BJ (cell line): ENCODE data around the gene RAB17. TPM values are rescaled to one million over a fixed set of nuclear protein-coding genes. Genes with fewer than 3 reads are reported as not detected.

Experiments
- CTCF ChIA-PET: fragments of 350-600 bp; formaldehyde crosslinking; extraction: SDS; loops from one replicate; lab custom pipeline; 2021; ENCODE audit warnings: antibody characterized with exemption, inconsistent platforms; lab: Yijun Ruan, JAX
- POLR2A ChIA-PET: fragments of 300-600 bp; sonication (Branson Sonifier 250); formaldehyde crosslinking; extraction: SDS; loops from one replicate; lab custom pipeline; 2021; ENCODE audit warnings: antibody characterized with exemption; lab: Charles Lee
- DNase-seq: peaks from one replicate; pipeline ENCODE4 v3.0.0-alpha.2; 2011; ENCODE audit warnings: low read depth
- H3K27me3 ChIP-seq: 2 replicates; pipeline ENCODE4 v1.6.0; 2011; ENCODE audit warnings: low read length; ENCODE audit not compliant: control insufficient read depth, insufficient read depth
- H3K36me3 ChIP-seq: 2 replicates; pipeline ENCODE4 v1.5.1; 2011; ENCODE audit warnings: low read length; ENCODE audit not compliant: control insufficient read depth, insufficient read depth
- H3K4me3 ChIP-seq: 2 replicates; pipeline ENCODE4 v1.5.1; 2011; ENCODE audit warnings: low read depth, mild to moderate bottlenecking, control low read depth, low read length
- polyA plus RNA-seq: library from polyadenylated mRNA; depleted of rRNA; stranded (reverse); fragments of >200 nt; gene quantifications from 2 replicates; pipeline ENCODE4 v1.2.3, GENCODE V29; 2011
- TF ChIP-seq, protein P1 (sequence below): IDR thresholded peaks from 2 replicates; pipeline ENCODE4 v1.5.1; 2011; ENCODE audit warnings: low read depth, mild to moderate bottlenecking, control low read depth, inconsistent platforms, low read length, moderate library complexity; ENCODE audit not compliant: insufficient read depth

Gene RAB17
- polyA plus RNA-seq, 1 experiment, result 0.25 TPM

DNA sequence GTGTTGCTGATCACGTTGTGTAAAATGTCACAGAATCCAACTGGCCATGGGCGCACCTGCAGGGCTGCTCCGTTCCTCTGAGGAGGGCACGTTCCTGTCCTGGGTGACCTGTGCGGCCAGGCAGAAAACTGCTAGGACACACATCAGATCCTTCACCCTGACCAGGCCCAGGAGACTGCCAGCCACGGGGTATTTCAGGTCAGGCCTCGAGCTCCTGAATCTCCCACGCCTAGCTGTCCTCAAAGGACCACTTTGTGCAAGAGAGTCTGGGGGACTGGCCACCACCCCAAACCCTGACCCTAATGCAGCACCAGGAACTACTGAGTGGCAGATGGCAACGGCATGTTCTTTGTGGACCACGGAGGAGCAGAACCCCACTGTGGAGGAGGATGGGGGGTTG lies 13.1 kb downstream of the RAB17 start:
- no peak for DNase-seq
- ChIA-PET CTCF (interaction anchor here (1.5 kb wide), 1 partner anchor 167 kb away, joined by 8 read pairs; no protein-coding TSS in a partner anchor), POLR2A (no interaction called here)
- no peaks in the 10 kb centered on the region for H3K36me3 ChIP-seq
- TF ChIP-seq, protein P1, sequence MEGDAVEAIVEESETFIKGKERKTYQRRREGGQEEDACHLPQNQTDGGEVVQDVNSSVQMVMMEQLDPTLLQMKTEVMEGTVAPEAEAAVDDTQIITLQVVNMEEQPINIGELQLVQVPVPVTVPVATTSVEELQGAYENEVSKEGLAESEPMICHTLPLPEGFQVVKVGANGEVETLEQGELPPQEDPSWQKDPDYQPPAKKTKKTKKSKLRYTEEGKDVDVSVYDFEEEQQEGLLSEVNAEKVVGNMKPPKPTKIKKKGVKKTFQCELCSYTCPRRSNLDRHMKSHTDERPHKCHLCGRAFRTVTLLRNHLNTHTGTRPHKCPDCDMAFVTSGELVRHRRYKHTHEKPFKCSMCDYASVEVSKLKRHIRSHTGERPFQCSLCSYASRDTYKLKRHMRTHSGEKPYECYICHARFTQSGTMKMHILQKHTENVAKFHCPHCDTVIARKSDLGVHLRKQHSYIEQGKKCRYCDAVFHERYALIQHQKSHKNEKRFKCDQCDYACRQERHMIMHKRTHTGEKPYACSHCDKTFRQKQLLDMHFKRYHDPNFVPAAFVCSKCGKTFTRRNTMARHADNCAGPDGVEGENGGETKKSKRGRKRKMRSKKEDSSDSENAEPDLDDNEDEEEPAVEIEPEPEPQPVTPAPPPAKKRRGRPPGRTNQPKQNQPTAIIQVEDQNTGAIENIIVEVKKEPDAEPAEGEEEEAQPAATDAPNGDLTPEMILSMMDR, result no peak
- H3K27me3 ChIP-seq, result peaks cover 3% of the 10 kb centered on the region; the same call in 1 of the 2 replicates
- H3K4me3 ChIP-seq, result no peak overlapping the region

DNA sequence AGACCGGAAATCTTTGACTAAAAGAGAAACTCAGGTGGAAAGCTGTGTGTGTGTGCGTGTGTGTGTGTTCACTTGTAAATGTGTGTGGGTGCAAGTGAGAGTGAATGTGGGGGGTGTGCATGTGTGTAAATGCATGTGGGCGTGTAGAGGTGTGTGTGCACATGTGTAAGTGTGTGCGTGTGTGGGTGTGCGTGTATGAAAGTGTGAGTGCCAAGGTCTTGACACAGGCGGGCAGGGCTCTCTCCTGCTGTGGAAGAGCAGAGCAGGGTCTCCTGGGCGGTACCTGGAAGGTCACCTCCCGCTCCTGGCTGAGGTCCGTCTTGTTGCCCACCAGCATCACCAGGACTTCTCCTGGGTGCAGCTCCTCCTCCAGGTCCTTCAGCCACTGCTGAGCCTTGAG lies 13.6 kb downstream of the RAB17 start:
- TF ChIP-seq, protein P1, result no peak

DNA sequence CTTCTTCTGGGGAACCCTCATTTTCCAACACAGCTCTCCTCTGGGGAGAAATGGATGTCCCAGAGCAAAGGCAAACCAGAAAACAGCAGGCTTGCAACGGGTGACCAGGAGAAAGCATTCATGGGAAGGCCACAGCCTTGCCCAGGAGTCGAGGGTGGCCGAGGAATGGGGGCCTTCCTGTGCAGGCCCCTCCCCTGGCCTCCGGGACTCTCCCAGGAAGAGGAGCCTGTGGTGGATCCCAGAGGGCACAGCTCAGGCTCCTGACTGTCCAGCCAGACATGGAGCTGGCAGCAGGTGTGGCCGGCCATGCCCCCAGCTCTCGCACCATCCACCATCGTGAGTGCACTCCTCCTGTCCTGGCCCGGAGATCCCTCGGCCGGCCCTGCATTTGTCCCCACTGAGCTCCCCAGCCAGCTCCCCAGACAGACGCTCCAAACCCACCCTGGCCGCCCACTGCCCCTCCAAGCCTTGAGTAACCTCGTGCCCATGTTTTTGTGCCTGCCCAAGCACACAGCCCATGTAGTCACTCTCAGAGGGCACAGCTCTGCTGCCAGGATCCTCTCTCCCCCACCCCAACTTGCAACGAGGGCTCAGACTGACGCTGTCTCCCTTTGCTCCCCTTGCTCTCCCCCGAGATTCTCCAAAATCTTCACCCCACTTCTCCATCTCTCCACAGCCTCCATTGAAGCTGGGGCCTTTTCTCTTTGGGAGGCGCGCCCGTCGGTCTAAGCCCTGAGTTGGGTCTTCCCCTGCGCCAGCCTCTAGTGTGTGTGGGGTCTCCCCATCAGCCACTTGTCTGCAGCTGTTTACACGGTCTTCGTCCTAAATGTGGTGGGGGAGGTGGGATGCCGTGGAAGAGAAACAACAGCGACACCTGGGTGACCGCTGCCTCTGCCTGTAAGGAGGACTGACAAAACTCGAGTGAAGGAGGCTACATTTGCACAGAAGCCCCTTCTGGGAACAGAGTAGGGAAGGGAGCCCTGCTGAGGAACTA lies 14.4 kb downstream of the RAB17 start:
- ChIA-PET POLR2A (interaction anchor here (0.7 kb wide), 1 partner anchor 9 kb away, joined by 3 read pairs; no protein-coding TSS in a partner anchor), CTCF (interaction anchor here (1.2 to 2.5 kb wide), 2 partner anchors 63 to 169 kb away, joined by 7 to 11 read pairs; no protein-coding TSS in a partner anchor)
- Histone ChIP-seq H3K27me3 (peaks cover 3% of the 10 kb centered on the region; the same call in 1 of the 2 replicates), H3K36me3 (no peaks in the 10 kb centered on the region), H3K4me3 (no peak overlapping the region)
- DNase-seq, result no peak
- TF ChIP-seq, protein P1, result no peak

More for the DNA sequence above, 13.6 kb downstream of the RAB17 start:
- no peak overlapping the region for H3K4me3 ChIP-seq
- no peak for DNase-seq
- peaks cover 3% of the 10 kb centered on the region; the same call in 1 of the 2 replicates for H3K27me3 ChIP-seq
- CTCF ChIA-PET, result interaction anchor here (1.5 to 2.5 kb wide), 2 partner anchors 64 to 168 kb away, joined by 8 to 11 read pairs; no protein-coding TSS in a partner anchor
- POLR2A ChIA-PET, result no interaction called here
- no peaks in the 10 kb centered on the region for H3K36me3 ChIP-seq

DNA sequence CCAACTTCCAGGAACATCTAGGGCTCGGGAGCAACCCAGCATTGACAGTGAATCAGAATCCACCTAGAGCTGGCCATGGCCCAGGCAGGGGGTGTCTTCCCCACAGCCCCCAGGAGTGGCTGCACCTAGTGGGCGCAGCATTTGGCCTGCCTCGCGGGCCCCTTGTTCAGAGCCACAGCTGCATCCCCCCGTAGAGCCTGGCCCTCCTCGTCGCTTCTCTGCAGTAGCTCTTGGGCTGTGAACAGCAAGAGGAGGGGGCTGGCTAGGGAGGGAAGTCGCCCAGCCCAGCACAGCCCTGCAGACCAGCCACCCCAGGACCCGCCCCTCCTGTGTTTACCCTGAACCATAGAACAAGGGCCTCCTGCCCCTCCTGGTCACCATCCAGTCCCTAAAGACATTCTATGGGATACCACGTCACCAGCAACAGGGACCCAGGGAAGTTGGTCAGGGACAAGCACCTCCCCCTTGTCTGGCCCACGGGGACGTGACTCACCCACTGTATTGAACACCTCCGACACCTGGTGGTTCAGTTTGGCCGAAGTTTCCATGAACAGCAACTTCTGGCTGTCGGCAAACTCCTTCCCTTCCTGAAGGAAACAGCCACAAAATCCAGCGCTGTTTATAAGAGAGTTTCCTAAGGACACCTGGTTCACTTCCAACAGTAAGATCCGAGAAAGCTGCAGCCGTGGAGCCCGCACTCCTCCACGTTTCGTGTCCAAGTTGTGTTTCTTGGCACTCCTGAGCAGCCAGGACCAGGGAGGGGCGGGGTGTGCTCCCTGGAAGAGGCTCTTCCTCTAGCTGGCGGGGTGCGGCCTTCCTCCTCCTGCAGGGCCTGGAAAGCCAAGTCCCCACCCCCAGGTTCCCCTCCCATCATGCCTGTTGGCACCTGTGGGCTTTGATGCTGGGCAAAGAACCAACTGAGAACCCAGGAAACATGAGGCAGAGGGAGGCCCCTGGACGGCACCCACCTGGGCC lies 15.4 kb downstream of the RAB17 start:
- TF ChIP-seq, protein P1, result no peak
- H3K4me3 ChIP-seq, result no peak overlapping the region
- no peak for DNase-seq

More for the DNA sequence above, 15.4 kb downstream of the RAB17 start:
- no peaks in the 10 kb centered on the region for H3K36me3 ChIP-seq
- ChIA-PET CTCF (interaction anchor here (1.0 to 4.5 kb wide), 6 partner anchors 15 to 454 kb away, joined by 4 to 40 read pairs (median 9); partner anchors contain the start of gene RAB17), POLR2A (interaction anchor here (0.7 kb wide), 1 partner anchor 10 kb away, joined by 3 read pairs; no protein-coding TSS in a partner anchor)
- peaks cover 3% of the 10 kb centered on the region; the same call in 1 of the 2 replicates for H3K27me3 ChIP-seq
